ENCODE measurements around the gene RPH3AL. TPM values are rescaled to one million over a fixed set of nuclear protein-coding genes. Genes with fewer than 3 reads are reported as not detected.

RPH3AL gene
- polyA plus RNA-seq, 1 donor from 2014 or later = 0.87 TPM

DNA sequence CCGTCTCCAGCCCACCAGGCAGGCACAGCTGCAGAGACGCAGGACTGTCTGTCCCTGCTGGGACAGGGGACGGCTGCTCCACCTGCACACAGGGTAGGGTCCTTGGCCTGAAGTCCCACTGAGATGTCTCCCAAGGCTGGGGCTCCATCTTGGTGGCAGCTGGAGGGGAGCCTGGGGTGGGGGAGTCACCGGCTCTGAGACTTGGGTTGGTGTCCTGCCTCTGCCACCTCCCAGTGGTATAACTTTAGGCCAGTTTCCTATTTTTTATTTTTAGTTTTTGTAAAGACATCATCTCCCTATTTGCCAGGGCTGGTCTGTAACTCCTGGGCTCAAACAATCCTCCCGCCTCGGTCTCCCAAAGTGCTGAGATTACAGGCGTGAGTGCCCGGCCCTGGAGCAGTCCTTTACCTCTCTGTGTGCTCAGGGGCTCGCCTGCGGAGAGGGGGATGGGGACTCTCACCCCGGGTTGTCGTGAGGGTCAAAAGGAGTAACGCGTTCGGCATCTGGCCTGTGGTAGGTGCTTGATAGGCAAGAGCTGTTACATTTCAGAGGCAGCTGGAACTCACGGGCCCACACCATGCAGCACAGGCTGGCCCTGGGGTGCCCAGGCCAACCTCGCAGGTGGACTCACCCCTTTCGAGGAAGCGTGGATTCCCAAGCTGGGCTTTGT, 124.5 kb downstream of the RPH3AL start:
- TF ChIP-seq RAD21 (conservative IDR thresholded peaks at IDR 0.05) (no peak), EP300 (conservative IDR thresholded peaks at IDR 0.05; ENCODE audit: poor library complexity, severe bottlenecking) (no peak), TAF1 (IDR thresholded peaks at IDR 0.05; ENCODE audit: low read depth) (no peak), SMC3 (conservative IDR thresholded peaks at IDR 0.05; ENCODE audit: poor library complexity) (no peak), EZH2 (IDR thresholded peaks at IDR 0.05; ENCODE audit: borderline replicate concordance, insufficient read depth, low read length, poor library complexity, severe bottlenecking) (no peak), POLR2AphosphoS5 (IDR thresholded peaks at IDR 0.05) (no peak), MXI1 (conservative IDR thresholded peaks at IDR 0.05; ENCODE audit: poor library complexity, severe bottlenecking) (no peak)
- TF ChIP-seq, protein P1, sequence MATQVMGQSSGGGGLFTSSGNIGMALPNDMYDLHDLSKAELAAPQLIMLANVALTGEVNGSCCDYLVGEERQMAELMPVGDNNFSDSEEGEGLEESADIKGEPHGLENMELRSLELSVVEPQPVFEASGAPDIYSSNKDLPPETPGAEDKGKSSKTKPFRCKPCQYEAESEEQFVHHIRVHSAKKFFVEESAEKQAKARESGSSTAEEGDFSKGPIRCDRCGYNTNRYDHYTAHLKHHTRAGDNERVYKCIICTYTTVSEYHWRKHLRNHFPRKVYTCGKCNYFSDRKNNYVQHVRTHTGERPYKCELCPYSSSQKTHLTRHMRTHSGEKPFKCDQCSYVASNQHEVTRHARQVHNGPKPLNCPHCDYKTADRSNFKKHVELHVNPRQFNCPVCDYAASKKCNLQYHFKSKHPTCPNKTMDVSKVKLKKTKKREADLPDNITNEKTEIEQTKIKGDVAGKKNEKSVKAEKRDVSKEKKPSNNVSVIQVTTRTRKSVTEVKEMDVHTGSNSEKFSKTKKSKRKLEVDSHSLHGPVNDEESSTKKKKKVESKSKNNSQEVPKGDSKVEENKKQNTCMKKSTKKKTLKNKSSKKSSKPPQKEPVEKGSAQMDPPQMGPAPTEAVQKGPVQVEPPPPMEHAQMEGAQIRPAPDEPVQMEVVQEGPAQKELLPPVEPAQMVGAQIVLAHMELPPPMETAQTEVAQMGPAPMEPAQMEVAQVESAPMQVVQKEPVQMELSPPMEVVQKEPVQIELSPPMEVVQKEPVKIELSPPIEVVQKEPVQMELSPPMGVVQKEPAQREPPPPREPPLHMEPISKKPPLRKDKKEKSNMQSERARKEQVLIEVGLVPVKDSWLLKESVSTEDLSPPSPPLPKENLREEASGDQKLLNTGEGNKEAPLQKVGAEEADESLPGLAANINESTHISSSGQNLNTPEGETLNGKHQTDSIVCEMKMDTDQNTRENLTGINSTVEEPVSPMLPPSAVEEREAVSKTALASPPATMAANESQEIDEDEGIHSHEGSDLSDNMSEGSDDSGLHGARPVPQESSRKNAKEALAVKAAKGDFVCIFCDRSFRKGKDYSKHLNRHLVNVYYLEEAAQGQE (IDR thresholded peaks at IDR 0.05; ENCODE audit: borderline replicate concordance) = no peak
- TF ChIP-seq, protein P2, sequence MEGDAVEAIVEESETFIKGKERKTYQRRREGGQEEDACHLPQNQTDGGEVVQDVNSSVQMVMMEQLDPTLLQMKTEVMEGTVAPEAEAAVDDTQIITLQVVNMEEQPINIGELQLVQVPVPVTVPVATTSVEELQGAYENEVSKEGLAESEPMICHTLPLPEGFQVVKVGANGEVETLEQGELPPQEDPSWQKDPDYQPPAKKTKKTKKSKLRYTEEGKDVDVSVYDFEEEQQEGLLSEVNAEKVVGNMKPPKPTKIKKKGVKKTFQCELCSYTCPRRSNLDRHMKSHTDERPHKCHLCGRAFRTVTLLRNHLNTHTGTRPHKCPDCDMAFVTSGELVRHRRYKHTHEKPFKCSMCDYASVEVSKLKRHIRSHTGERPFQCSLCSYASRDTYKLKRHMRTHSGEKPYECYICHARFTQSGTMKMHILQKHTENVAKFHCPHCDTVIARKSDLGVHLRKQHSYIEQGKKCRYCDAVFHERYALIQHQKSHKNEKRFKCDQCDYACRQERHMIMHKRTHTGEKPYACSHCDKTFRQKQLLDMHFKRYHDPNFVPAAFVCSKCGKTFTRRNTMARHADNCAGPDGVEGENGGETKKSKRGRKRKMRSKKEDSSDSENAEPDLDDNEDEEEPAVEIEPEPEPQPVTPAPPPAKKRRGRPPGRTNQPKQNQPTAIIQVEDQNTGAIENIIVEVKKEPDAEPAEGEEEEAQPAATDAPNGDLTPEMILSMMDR (IDR thresholded peaks at IDR 0.05; ENCODE audit: poor library complexity, severe bottlenecking) = no peak
- H3K9ac ChIP-seq (ENCODE audit: low read length) = no peak overlapping the region
- no peaks in the 10 kb centered on the region for H3K36me3 ChIP-seq (ENCODE audit: insufficient read depth, low read length)
- no peaks in the 10 kb centered on the region for H3K9me3 ChIP-seq (ENCODE audit: low read length)
- no peaks in the 10 kb centered on the region for H3K9me2 ChIP-seq (ENCODE audit: insufficient read depth, low read length)
- no peaks in the 10 kb centered on the region for H3F3A ChIP-seq (ENCODE audit: insufficient read depth, low read length, poor library complexity, severe bottlenecking)
- H3K27ac ChIP-seq (ENCODE audit: low read length) = no peak overlapping the region
- no peaks in the 10 kb centered on the region for H3K27me3 ChIP-seq (ENCODE audit: insufficient read depth, low read depth, low read length)
- no peaks in the 10 kb centered on the region for H4K20me1 ChIP-seq (ENCODE audit: insufficient read depth)
- no peaks in the 10 kb centered on the region for H3K79me2 ChIP-seq (replicated peaks; ENCODE audit: insufficient read depth, low read length)
- no peak overlapping the region for H3K4me2 ChIP-seq (ENCODE audit: low read length)
- H3K4me3 ChIP-seq (ENCODE audit: low read length) = no peak overlapping the region
- H2AFZ ChIP-seq (ENCODE audit: low read depth, low read length) = no peak overlapping the region

DNA sequence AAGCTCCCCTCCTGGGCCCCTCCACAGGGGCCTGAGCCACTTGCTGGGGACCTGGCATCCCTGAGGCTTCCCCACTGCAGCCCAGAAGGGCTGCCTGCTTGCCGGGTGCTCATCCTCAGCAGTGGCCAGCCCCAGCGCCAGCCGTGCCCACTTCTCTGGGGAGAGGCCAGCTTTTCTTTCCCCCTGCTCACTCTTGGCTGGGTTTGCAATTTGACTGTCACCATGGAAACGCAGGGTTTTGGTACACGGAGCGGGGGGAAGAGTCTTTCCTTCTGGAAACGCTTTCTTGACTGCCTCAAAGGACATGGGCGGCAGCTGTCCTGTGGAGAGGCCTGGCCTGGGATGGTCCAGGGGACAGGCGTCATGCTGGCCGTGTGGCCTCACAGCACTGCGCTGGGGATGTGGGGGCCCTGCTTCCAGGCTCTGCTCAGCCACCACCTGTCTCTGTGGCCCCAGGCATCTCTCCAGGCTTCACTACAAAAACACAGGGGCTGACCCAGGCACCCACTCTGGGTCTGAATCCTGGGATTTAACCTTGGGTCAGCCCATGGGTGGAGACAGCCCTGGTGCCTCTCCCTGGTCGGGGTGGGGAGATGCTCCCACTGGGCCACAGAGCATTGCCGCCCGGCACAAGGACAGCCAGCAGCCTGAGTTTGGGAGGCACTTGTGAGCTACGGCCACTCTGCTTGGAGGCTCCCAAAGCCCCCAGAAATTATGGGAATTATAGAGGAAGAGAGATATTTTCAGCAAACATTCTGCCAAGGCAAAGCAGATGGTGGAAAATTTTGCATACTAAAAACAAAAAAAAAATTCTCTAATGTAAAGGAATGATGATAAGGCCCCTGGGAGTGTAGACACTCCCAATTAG, 125.3 kb downstream of the RPH3AL start:
- H2AFZ ChIP-seq (ENCODE audit: low read depth, low read length) = no peak overlapping the region
- H3K4me3 ChIP-seq (ENCODE audit: low read length) = no peak overlapping the region

More for the DNA sequence above, 125.3 kb downstream of the RPH3AL start:
- no peaks in the 10 kb centered on the region for H3K79me2 ChIP-seq (replicated peaks; ENCODE audit: insufficient read depth, low read length)
- H3F3A ChIP-seq (ENCODE audit: insufficient read depth, low read length, poor library complexity, severe bottlenecking) = no peaks in the 10 kb centered on the region
- TF ChIP-seq, protein P1 (IDR thresholded peaks at IDR 0.05; ENCODE audit: borderline replicate concordance) = no peak
- TF ChIP-seq, protein P2 (IDR thresholded peaks at IDR 0.05; ENCODE audit: poor library complexity, severe bottlenecking) = no peak
- TF ChIP-seq EZH2 (IDR thresholded peaks at IDR 0.05; ENCODE audit: borderline replicate concordance, insufficient read depth, low read length, poor library complexity, severe bottlenecking) = no peak
- no peak for TF ChIP-seq POLR2AphosphoS5 (IDR thresholded peaks at IDR 0.05)
- TF ChIP-seq MXI1 (conservative IDR thresholded peaks at IDR 0.05; ENCODE audit: poor library complexity, severe bottlenecking) = no peak
- no peak for TF ChIP-seq EP300 (conservative IDR thresholded peaks at IDR 0.05; ENCODE audit: poor library complexity, severe bottlenecking)
- TF ChIP-seq SMC3 (conservative IDR thresholded peaks at IDR 0.05; ENCODE audit: poor library complexity) = no peak
- no peak for TF ChIP-seq RAD21 (conservative IDR thresholded peaks at IDR 0.05)
- no peak for TF ChIP-seq TAF1 (IDR thresholded peaks at IDR 0.05; ENCODE audit: low read depth)
- no peaks in the 10 kb centered on the region for H4K20me1 ChIP-seq (ENCODE audit: insufficient read depth)
- H3K36me3 ChIP-seq (ENCODE audit: insufficient read depth, low read length) = no peaks in the 10 kb centered on the region
- no peaks in the 10 kb centered on the region for H3K27me3 ChIP-seq (ENCODE audit: insufficient read depth, low read depth, low read length)
- no peaks in the 10 kb centered on the region for H3K9me2 ChIP-seq (ENCODE audit: insufficient read depth, low read length)
- H3K27ac ChIP-seq (ENCODE audit: low read length) = no peak overlapping the region
- H3K4me2 ChIP-seq (ENCODE audit: low read length) = no peak overlapping the region
- H3K9me3 ChIP-seq (ENCODE audit: low read length) = no peaks in the 10 kb centered on the region
- H3K9ac ChIP-seq (ENCODE audit: low read length) = no peak overlapping the region

Data from neural cell (in vitro differentiated cells).